Measurements from ENCODE around the gene B4GALNT1. TPM values are rescaled to one million over a fixed set of nuclear protein-coding genes. Genes with fewer than 3 reads are reported as not detected.
"Not testable (repeated sequence)": the region's sequence is repeated elsewhere in the genome, so short reads cannot be mapped to it uniquely, and the experiment has no call there.

B4GALNT1 gene
- total RNA-seq, 2 experiments from 2014 or later = 1.2 to 3.1 TPM

- Histone ChIP-seq H2AFZ (ENCODE audit: low read length) (no peak overlapping the region), H3K4me1 (ENCODE audit: insufficient read depth, low read length, poor library complexity, severe bottlenecking) (no peaks in the 10 kb centered on the region), H3K27ac (ENCODE audit: low read depth, low read length, poor library complexity, severe bottlenecking) (no peak overlapping the region), H3K79me2 (ENCODE audit: insufficient read depth, low read depth, low read length) (no peaks in the 10 kb centered on the region), H3K9me2 (ENCODE audit: insufficient read depth, low read length) (no peaks in the 10 kb centered on the region), H4K20me1 (ENCODE audit: insufficient read depth, low read length) (no peaks in the 10 kb centered on the region), H3K4me3 (ENCODE audit: low read depth, low read length, poor library complexity, severe bottlenecking) (no peak overlapping the region), H3K36me3 (ENCODE audit: insufficient read depth, low read length) (no peaks in the 10 kb centered on the region), H3K9me3 (ENCODE audit: low read length) (peaks cover 7% of the 10 kb centered on the region), H3K4me2 (ENCODE audit: low read length) (no peak overlapping the region)
- ChIA-PET CTCF (ENCODE audit: unreplicated experiment) (no interaction called here), POLR2A (interaction anchor here (0.7 kb wide), 1 partner anchor 758 kb away, joined by 3 read pairs; no protein-coding TSS in a partner anchor)
- TF ChIP-seq, protein P1, sequence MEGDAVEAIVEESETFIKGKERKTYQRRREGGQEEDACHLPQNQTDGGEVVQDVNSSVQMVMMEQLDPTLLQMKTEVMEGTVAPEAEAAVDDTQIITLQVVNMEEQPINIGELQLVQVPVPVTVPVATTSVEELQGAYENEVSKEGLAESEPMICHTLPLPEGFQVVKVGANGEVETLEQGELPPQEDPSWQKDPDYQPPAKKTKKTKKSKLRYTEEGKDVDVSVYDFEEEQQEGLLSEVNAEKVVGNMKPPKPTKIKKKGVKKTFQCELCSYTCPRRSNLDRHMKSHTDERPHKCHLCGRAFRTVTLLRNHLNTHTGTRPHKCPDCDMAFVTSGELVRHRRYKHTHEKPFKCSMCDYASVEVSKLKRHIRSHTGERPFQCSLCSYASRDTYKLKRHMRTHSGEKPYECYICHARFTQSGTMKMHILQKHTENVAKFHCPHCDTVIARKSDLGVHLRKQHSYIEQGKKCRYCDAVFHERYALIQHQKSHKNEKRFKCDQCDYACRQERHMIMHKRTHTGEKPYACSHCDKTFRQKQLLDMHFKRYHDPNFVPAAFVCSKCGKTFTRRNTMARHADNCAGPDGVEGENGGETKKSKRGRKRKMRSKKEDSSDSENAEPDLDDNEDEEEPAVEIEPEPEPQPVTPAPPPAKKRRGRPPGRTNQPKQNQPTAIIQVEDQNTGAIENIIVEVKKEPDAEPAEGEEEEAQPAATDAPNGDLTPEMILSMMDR (conservative IDR thresholded peaks at IDR 0.05; ENCODE audit: low read length) = no peak
- TF ChIP-seq EZH2phosphoT487 (IDR thresholded peaks at IDR 0.05; ENCODE audit: borderline replicate concordance, low read depth, low read length) = no peak
- no peak for DNase-seq (ENCODE audit: low spot score)
- BruUV-seq (replicated peaks) = no TSS peak
- intact Hi-C loops (cut with micrococcal nuclease; ENCODE audit: unreplicated experiment) = no loop called here
Observed at GRCh38 chr12:57655541-57656240, 22.7 kb upstream of the B4GALNT1 start.

- BruUV-seq (replicated peaks) = no TSS peak
- CTCF ChIA-PET (ENCODE audit: unreplicated experiment) = no interaction called here
Observed at GRCh38 chr12:57654042-57654441, 21.0 kb upstream of the B4GALNT1 start.

DNA sequence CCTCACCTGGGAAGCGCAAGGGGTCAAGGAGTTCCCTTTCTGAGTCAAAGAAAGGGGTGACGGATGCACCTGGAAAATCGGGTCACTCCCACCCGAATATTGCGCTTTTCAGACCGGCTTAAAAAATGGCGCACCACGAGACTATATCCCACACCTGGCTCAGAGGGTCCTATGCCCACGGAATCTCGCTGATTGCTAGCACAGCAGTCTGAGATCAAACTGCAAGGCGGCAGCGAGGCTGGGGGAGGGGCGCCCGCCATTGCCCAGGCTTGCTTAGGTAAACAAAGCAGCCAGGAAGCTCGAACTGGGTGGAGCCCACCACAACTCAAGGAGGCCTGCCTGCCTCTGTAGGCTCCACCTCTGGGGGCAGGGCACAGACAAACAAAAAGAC, 13.7 kb upstream of the B4GALNT1 start:
- H3K9me3 ChIP-seq (ENCODE audit: low read length) = peaks cover 11% of the 10 kb centered on the region
- H3K79me2 ChIP-seq (ENCODE audit: insufficient read depth, low read depth, low read length); H4K20me1 ChIP-seq (ENCODE audit: insufficient read depth, low read length); H2AFZ ChIP-seq (ENCODE audit: low read length); H3K4me3 ChIP-seq (ENCODE audit: low read depth, low read length, poor library complexity, severe bottlenecking); CTCF ChIA-PET (ENCODE audit: unreplicated experiment); H3K36me3 ChIP-seq (ENCODE audit: insufficient read depth, low read length); H3K27ac ChIP-seq (ENCODE audit: low read depth, low read length, poor library complexity, severe bottlenecking); H3K4me1 ChIP-seq (ENCODE audit: insufficient read depth, low read length, poor library complexity, severe bottlenecking); H3K9me2 ChIP-seq (ENCODE audit: insufficient read depth, low read length); BruUV-seq (replicated peaks); DNase-seq (ENCODE audit: low spot score); intact Hi-C loops (cut with micrococcal nuclease; ENCODE audit: unreplicated experiment); H3K4me2 ChIP-seq (ENCODE audit: low read length): not testable (repeated sequence)
- POLR2A ChIA-PET = interaction anchor here (0.7 kb wide), 1 partner anchor 54 kb away, joined by 3 read pairs; no protein-coding TSS in a partner anchor

More at GRCh38 chr12:57654042-57654441, 21.0 kb upstream of the B4GALNT1 start:
- Histone ChIP-seq H3K4me3 (ENCODE audit: low read depth, low read length, poor library complexity, severe bottlenecking) (no peak overlapping the region), H3K4me2 (ENCODE audit: low read length) (no peak overlapping the region), H3K27ac (ENCODE audit: low read depth, low read length, poor library complexity, severe bottlenecking) (no peak overlapping the region), H3K36me3 (ENCODE audit: insufficient read depth, low read length) (no peaks in the 10 kb centered on the region), H3K9me3 (ENCODE audit: low read length) (peaks cover 7% of the 10 kb centered on the region), H4K20me1 (ENCODE audit: insufficient read depth, low read length) (no peaks in the 10 kb centered on the region), H3K4me1 (ENCODE audit: insufficient read depth, low read length, poor library complexity, severe bottlenecking) (no peaks in the 10 kb centered on the region), H3K9me2 (ENCODE audit: insufficient read depth, low read length) (no peaks in the 10 kb centered on the region), H2AFZ (ENCODE audit: low read length) (no peak overlapping the region), H3K79me2 (ENCODE audit: insufficient read depth, low read depth, low read length) (no peaks in the 10 kb centered on the region)
- no peak for TF ChIP-seq EZH2phosphoT487 (IDR thresholded peaks at IDR 0.05; ENCODE audit: borderline replicate concordance, low read depth, low read length)
- TF ChIP-seq, protein P1 (conservative IDR thresholded peaks at IDR 0.05; ENCODE audit: low read length) = no peak
- DNase-seq (ENCODE audit: low spot score) = no peak
- POLR2A ChIA-PET = interaction anchor here (0.7 kb wide), 2 partner anchors 356 to 772 kb away, joined by 3 read pairs; no protein-coding TSS in a partner anchor
- intact Hi-C loops (cut with micrococcal nuclease; ENCODE audit: unreplicated experiment) = no loop called here

DNA sequence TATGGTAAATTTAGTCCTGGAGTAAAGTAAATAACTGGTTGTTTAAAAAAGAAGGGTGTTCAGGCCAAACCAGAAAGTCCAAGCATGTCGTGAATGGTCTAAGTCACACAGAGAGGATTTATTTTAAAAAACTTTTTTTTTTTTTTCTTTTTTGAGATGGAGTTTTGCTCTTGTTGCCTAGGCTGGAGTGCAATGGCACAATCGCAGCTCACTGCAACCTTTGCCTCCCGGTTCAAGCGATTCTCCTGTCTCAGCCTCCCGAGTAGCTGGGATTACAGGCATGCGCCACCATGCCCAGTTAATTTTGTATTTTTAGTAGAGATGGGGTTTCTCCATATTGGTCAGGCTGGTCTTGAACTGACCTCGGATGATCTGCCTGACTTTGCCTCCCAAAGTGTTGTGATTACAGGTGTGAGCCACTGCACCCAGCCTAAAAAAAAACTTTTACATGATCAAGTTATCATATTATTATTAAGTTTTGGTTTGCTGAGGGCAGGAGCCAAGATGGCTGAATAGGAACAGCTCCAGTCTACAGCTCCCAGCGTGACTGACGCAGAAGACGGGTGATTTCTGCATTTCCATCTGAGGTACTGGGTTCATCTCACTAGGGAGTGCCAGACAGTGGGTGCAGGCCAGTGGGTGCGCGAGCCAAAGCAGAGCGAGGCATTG, 13.1 kb upstream of the B4GALNT1 start:
- CTCF ChIA-PET (ENCODE audit: unreplicated experiment); H3K4me1 ChIP-seq (ENCODE audit: insufficient read depth, low read length, poor library complexity, severe bottlenecking); BruUV-seq (replicated peaks); H3K9me2 ChIP-seq (ENCODE audit: insufficient read depth, low read length); intact Hi-C loops (cut with micrococcal nuclease; ENCODE audit: unreplicated experiment); H3K27ac ChIP-seq (ENCODE audit: low read depth, low read length, poor library complexity, severe bottlenecking); H3K79me2 ChIP-seq (ENCODE audit: insufficient read depth, low read depth, low read length); H3K4me3 ChIP-seq (ENCODE audit: low read depth, low read length, poor library complexity, severe bottlenecking); H4K20me1 ChIP-seq (ENCODE audit: insufficient read depth, low read length); H3K4me2 ChIP-seq (ENCODE audit: low read length); H2AFZ ChIP-seq (ENCODE audit: low read length); H3K36me3 ChIP-seq (ENCODE audit: insufficient read depth, low read length): not testable (repeated sequence)
- DNase-seq (ENCODE audit: low spot score) = peak; percentile 69
- POLR2A ChIA-PET = interaction anchor here (0.7 kb wide), 2 partner anchors 54 to 255 kb away, joined by 3 to 5 read pairs; no protein-coding TSS in a partner anchor
- peaks cover 11% of the 10 kb centered on the region for H3K9me3 ChIP-seq (ENCODE audit: low read length)
